Measurements from ENCODE around the gene POLR2J2. TPM values are rescaled to one million over a fixed set of nuclear protein-coding genes. Genes with fewer than 3 reads are reported as not detected.
"Not testable (repeated sequence)": the region's sequence is repeated elsewhere in the genome, so short reads cannot be mapped to it uniquely, and the experiment has no call there.

POLR2J2 gene
- not detected for polyA plus RNA-seq (2012; ENCODE audit: insufficient read length, low read depth)

DNA sequence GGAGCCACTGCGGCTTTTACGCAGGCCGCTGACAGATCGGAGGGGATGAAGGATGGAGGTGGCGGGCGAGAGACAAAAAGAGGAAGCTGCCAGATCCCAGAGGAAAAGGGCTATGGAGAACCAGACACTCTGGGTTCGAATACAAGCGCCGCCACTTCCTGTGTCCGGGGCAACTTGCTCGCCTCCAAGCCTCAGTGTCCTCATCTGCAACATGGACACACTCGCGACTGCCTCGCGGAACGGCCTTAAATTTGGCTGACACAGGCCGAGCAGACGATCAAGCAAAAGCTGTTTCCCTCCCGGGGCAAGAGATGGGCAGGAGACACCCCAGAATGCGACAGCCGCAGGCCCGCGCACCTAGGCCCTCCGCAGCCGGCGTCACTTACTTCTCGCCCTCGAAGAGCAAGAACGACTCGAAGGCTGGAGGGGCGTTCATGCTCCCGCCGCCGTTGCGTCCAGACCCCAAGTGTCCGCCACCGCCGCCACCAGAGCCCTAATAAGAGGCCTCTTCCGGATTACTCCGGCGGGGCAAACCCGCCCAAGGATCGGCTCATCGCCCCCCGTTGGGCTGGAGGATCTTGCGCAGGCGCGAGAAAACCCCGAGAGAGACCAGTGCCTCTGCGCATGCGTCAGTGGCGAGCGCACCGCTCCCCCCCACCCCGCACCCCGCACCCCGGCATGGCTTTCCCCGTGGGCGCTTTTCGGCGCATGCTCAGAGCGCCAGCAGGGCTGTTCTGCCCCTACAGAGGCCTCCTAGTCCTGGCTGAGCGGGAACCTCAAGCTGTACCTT lies at the start of gene POLR2J2:
Gene POLR2J2 (minus strand): TSS at position 498 of the 790 bp plus-strand sequence. CDS start 62 bp downstream, at position 436.
- TF ChIP-seq SIN3A (IDR thresholded peaks at IDR 0.05; ENCODE audit: borderline replicate concordance, insufficient read depth, low read length); FOXP2 (optimal IDR thresholded peaks at IDR 0.05; ENCODE audit: borderline replicate concordance, extremely low read depth, extremely low read length, insufficient read depth); POLR2AphosphoS5 (IDR thresholded peaks at IDR 0.05; ENCODE audit: low read depth, low read length): not testable (repeated sequence)

DNA sequence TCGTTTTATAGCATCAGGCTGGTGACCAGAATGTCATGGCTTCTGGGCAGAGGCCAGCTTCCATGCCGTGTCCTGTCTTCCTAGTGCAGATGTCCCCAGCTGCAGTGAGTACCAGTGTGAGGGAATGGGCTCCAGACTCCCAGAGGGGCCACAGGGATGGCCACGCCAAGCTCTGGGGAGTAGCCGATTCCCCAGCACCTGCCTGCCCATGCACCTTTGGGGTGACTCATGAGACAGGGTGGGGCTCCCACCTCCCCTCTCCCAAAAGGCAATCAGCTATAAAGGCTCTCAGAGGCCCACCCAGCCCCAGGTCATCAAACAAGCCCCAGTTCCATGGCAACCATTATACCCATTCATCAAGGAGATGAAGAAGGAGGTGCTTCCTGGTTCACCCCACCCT lies 21.5 kb downstream of the POLR2J2 start, which contains the start of gene SPDYE2B:
Gene SPDYE2B (plus strand): TSS at position 396 of the 400 bp plus-strand sequence. CDS start 2,030 bp downstream, outside the sequence.
- TF ChIP-seq FOXP2 (optimal IDR thresholded peaks at IDR 0.05; ENCODE audit: borderline replicate concordance, extremely low read depth, extremely low read length, insufficient read depth); TAF1 (IDR thresholded peaks at IDR 0.05; ENCODE audit: borderline replicate concordance, insufficient read depth, low read length); POLR2AphosphoS5 (IDR thresholded peaks at IDR 0.05; ENCODE audit: low read depth, low read length): not testable (repeated sequence)

DNA sequence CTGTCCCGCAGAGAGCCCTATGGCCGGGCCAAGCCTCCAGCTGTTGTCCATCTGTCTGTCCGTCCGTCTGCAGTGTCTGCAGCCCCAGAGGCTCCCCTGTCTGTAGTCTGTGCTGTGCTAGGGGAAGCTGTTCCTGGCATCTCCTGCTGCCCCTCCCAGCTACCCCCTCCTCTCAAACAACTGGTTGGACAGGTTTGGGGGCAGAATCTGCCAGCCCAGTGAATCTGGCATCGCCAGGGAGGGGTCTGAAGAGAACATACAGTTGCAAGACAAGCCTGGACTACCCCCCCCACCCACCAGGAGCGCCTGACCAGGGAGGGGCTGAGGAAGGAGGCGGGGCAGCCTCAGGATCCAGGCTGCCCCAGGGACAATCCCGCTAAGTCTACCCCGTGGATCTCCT lies 28.8 kb downstream of the POLR2J2 start, which contains the start of gene UPK3BL1:
Gene UPK3BL1 (minus strand): TSS at position 101 of the 400 bp plus-strand sequence. CDS start 50 bp downstream, at position 51.
- not testable (repeated sequence) for TF ChIP-seq SIN3A (IDR thresholded peaks at IDR 0.05; ENCODE audit: borderline replicate concordance, insufficient read depth, low read length); FOXP2 (optimal IDR thresholded peaks at IDR 0.05; ENCODE audit: borderline replicate concordance, extremely low read depth, extremely low read length, insufficient read depth); TAF1 (IDR thresholded peaks at IDR 0.05; ENCODE audit: borderline replicate concordance, insufficient read depth, low read length)

DNA sequence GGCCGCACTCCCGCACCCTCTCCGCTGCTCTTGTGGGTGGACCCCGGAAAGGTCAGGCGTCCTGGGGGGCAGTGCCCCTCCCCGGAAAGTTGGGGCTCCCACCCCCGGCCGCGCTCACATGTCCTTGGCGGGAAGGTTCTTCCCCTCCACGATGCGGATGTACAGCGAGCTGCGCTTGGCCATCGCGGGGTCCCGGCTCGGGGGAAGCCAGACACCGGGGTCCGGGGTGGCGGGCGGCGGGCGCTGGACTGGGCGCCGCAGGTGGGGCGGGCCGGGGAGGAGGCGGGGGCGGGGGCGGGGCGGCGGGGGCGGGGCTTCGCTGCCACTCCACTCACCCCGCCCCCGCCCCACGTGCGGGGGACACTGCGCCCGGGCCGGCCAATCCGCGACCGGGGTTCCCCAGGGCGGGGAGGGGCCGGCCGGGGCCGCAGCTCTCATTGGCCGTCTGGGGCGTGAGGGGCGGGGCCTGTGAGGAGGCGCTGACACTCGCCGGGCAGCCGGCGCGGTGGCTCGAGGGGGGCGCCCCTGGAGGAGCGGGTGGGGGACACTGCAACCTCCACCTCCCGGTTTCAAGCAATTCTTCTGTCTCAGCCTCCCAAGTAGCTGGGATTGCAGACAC lies 54.8 kb downstream of the POLR2J2 start, which contains the start of gene RASA4:
Gene RASA4 (minus strand): TSS at position 250 of the 619 bp plus-strand sequence. CDS start 67 bp downstream, at position 183.
- not testable (repeated sequence) for TF ChIP-seq POLR2AphosphoS5 (IDR thresholded peaks at IDR 0.05; ENCODE audit: low read depth, low read length); FOXP2 (optimal IDR thresholded peaks at IDR 0.05; ENCODE audit: borderline replicate concordance, extremely low read depth, extremely low read length, insufficient read depth); SIN3A (IDR thresholded peaks at IDR 0.05; ENCODE audit: borderline replicate concordance, insufficient read depth, low read length)

Measured in PFSK-1 (cell line).